Endodermal cell (in vitro differentiated cells): ENCODE data around the gene SLC25A28. TPM values are rescaled to one million over a fixed set of nuclear protein-coding genes. Genes with fewer than 3 reads are reported as not detected.
A peak's percentile ranks its signal among the peaks of the same experiment; 100 is the strongest.

Experiments
- DNase-seq: peaks from one replicate; pipeline ENCODE4 v3.0.0-alpha.2; 2017
- H3K27ac ChIP-seq: 2 replicates; pipeline ENCODE4 v1.5.1; 2013; ENCODE audit warnings: mild to moderate bottlenecking, low read depth, low read length, moderate library complexity
- H3K27me3 ChIP-seq: 2 replicates; pipeline ENCODE4 v1.6.1; 2013; ENCODE audit warnings: mild to moderate bottlenecking, low read length, moderate library complexity; ENCODE audit not compliant: insufficient read depth, control insufficient read depth, poor library complexity, severe bottlenecking
- H3K36me3 ChIP-seq: 2 replicates; pipeline ENCODE4 v1.7.0; 2013; ENCODE audit warnings: mild to moderate bottlenecking, low read length, moderate library complexity; ENCODE audit not compliant: control insufficient read depth, insufficient read depth
- H3K4me1 ChIP-seq: one replicate; pipeline ENCODE4 v1.7.0; 2013; ENCODE audit warnings: low read length; ENCODE audit not compliant: control insufficient read depth, insufficient read depth
- H3K4me3 ChIP-seq: 2 replicates; pipeline ENCODE4 v1.5.1; 2013; ENCODE audit warnings: mild to moderate bottlenecking, low read length, moderate library complexity
- H3K9ac ChIP-seq: 2 replicates; pipeline ENCODE4 v1.6.1; 2013; ENCODE audit warnings: mild to moderate bottlenecking, low read length, moderate library complexity; ENCODE audit not compliant: poor library complexity, severe bottlenecking; ENCODE audit errors: extremely low read depth
- H3K9me3 ChIP-seq: 2 replicates; pipeline ENCODE4 v1.6.1; 2013; ENCODE audit warnings: mild to moderate bottlenecking, low read length, moderate library complexity; ENCODE audit not compliant: control insufficient read depth
- H3K27ac Mint-ChIP-seq: 2 replicates; pipeline ENCODE4 v1.8.0; 2020; ENCODE audit warnings: mixed read lengths
- H3K27me3 Mint-ChIP-seq: 2 replicates; pipeline ENCODE4 v1.8.0; 2021; ENCODE audit warnings: mild to moderate bottlenecking, mixed read lengths; ENCODE audit not compliant: insufficient read depth
- H3K36me3 Mint-ChIP-seq: 2 replicates; pipeline ENCODE4 v1.8.0; 2020; ENCODE audit warnings: low read depth, mixed read lengths
- H3K4me1 Mint-ChIP-seq: 2 replicates; pipeline ENCODE4 v1.8.0; 2020; ENCODE audit warnings: mixed read lengths
- H3K4me3 Mint-ChIP-seq: 2 replicates; pipeline ENCODE4 v1.8.0; 2020; ENCODE audit warnings: mild to moderate bottlenecking, moderate library complexity, mixed read lengths
- H3K9me3 Mint-ChIP-seq: 2 replicates; pipeline ENCODE4 v1.8.0; 2020; ENCODE audit warnings: mild to moderate bottlenecking, mixed read lengths
- CTCF ChIP-seq: fragments of 200-600 bp; sonication (generic); conservative IDR thresholded peaks from 2 replicates; pipeline ENCODE4 v1.5.0; 2021; ENCODE audit warnings: antibody characterized with exemption, mild to moderate bottlenecking
- WGBS, 2 experiments: methylation state at CpG; one replicate each; pipeline versions ENCODE4 v1.1.5 to v1.1.7; 2013; ENCODE audit warnings: missing lambda C conversion rate in 2 of 2, mixed read lengths in 1 of 2; ENCODE audit not compliant: insufficient coverage in 1 of 2, insufficient read length in 1 of 2; 5-methylcytosine and 5-hydroxymethylcytosine counted together
- long read RNA-seq, 4 experiments: library from polyadenylated mRNA in 2 of 4; library from RNA in 1 of 4; library from capped mRNA in 1 of 4; stranded (forward) in 3 of 4; unstranded in 1 of 4; transcript quantifications; one replicate each; pipeline ENCODE4 v2.0.0, GENCODE V29; 2020 to 2021; ENCODE audit warnings: inconsistent platforms in 1 of 4
- polyA plus RNA-seq, 2 experiments: library from polyadenylated mRNA; stranded (reverse); fragments of 50-300 nt; gene quantifications; one replicate each; pipeline ENCODE4 v1.2.3, GENCODE V29; 2013
- total RNA-seq, 2 donors: library from RNA; stranded (reverse); fragmentation: NEBNext Ultra II Directional in 1 of 2; extraction: Animal tissue kit (Norgen Biotek cat#: 25700) in 1 of 2; gene quantifications; 2 replicates in 1 of 2; 3 replicates in 1 of 2; pipeline ENCODE4 v1.2.1, GENCODE V29; 2021

SLC25A28 gene
- total RNA-seq, result 10 to 100 TPM; 20.4 to 30.0 TPM
- 38.9 TPM for polyA plus RNA-seq (2013, experiment 1 of 2)
- polyA plus RNA-seq (2013, experiment 2 of 2), result 37.1 TPM
- long read RNA-seq, experiment 1, transcript SLC25A28-201 (4 exons, 1,451 nt), result major isoform, 5 of 11 reads
- long read RNA-seq, experiment 1, partial matches to known transcripts, result 5 of 11 reads
- long read RNA-seq, experiment 1, other reads (novel, unspliced or antisense), result 1 of 11 reads
- long read RNA-seq, experiment 2, transcript SLC25A28-201 (4 exons, 1,451 nt), result major isoform, 22 of 45 reads
- long read RNA-seq, experiment 2, partial matches to known transcripts, result 1 of 45 reads
- long read RNA-seq, experiment 2, other reads (novel, unspliced or antisense), result 19 of 45 reads
- long read RNA-seq, experiment 3, partial matches to known transcripts, result 0 of 2 reads
- long read RNA-seq, experiment 3, other reads (novel, unspliced or antisense), result 2 of 2 reads
- long read RNA-seq, experiment 4, partial matches to known transcripts, result 1 of 1 reads
- long read RNA-seq, experiment 4, other reads (novel, unspliced or antisense), result 0 of 1 reads

GRCh38 chr10:99619851-99620710 is at the start of gene SLC25A28:
Gene SLC25A28 (minus strand): TSS chr10:99620439. CDS start chr10:99620335, 104 bp downstream.
- H3K4me1 ChIP-seq, result peaks cover 3% of the 10 kb centered on the region
- Mint-ChIP-seq H3K27me3 (peaks cover 17% of the 10 kb centered on the region), H3K4me1 (peaks cover 28% of the 10 kb centered on the region), H3K9me3 (no peaks in the 10 kb centered on the region), H3K4me3 (peak within 1 kb of the TSS; percentile 73), H3K36me3 (no peaks in the 10 kb centered on the region), H3K27ac (peak within 1 kb of the TSS; percentile 94)
- peak within 1 kb of the TSS; percentile 95 for H3K4me3 ChIP-seq
- H3K27ac ChIP-seq, result peak within 1 kb of the TSS; percentile 97
- no peaks in the 10 kb centered on the region for H3K36me3 ChIP-seq
- DNase-seq, result peak; percentile 98
- H3K9me3 ChIP-seq, result no peaks in the 10 kb centered on the region
- peak within 1 kb of the TSS; percentile 82 for H3K9ac ChIP-seq
- TF ChIP-seq CTCF, result no peak
- WGBS, 2 experiments, result 0% methylated on average over 33 to 64 of the region's 75 CpGs
- no peaks in the 10 kb centered on the region for H3K27me3 ChIP-seq

- Histone ChIP-seq H3K36me3 (peaks cover 55% of the 10 kb centered on the region), H3K4me3 (no peak overlapping the region), H3K27me3 (no peaks in the 10 kb centered on the region), H3K9ac (no peak overlapping the region), H3K27ac (no peak overlapping the region), H3K9me3 (no peaks in the 10 kb centered on the region), H3K4me1 (no peaks in the 10 kb centered on the region)
- Mint-ChIP-seq H3K4me1 (no peaks in the 10 kb centered on the region), H3K9me3 (no peaks in the 10 kb centered on the region), H3K27ac (no peak overlapping the region), H3K27me3 (no peaks in the 10 kb centered on the region), H3K4me3 (no peak overlapping the region), H3K36me3 (peaks cover 23% of the 10 kb centered on the region)
- WGBS, 2 experiments, result 90 to 100% methylated on average over 3 to 4 of the region's 4 CpGs
- no peak for DNase-seq
- no peak for TF ChIP-seq CTCF
Measured at GRCh38 chr10:99667108-99667751, 47.0 kb upstream of the SLC25A28 start.

GRCh38 chr10:99665304-99665703 is 45.1 kb upstream of the SLC25A28 start:
- no peak overlapping the region for H3K9ac ChIP-seq
- no peak for DNase-seq
- peaks cover under 1% of the 10 kb centered on the region for H3K4me1 Mint-ChIP-seq
- H3K27ac Mint-ChIP-seq, result no peak overlapping the region
- peaks cover 3% of the 10 kb centered on the region for H3K4me1 ChIP-seq
- H3K9me3 Mint-ChIP-seq, result no peaks in the 10 kb centered on the region
- no peak for TF ChIP-seq CTCF
- no peak overlapping the region for H3K4me3 ChIP-seq
- peaks cover 53% of the 10 kb centered on the region for H3K36me3 ChIP-seq
- no peak overlapping the region for H3K27ac ChIP-seq
- no peaks in the 10 kb centered on the region for H3K9me3 ChIP-seq
- WGBS, 2 experiments, result 96 to 97% methylated on average over 2 of the region's 2 CpGs
- H3K27me3 Mint-ChIP-seq, result no peaks in the 10 kb centered on the region
- no peak overlapping the region for H3K4me3 Mint-ChIP-seq
- no peaks in the 10 kb centered on the region for H3K27me3 ChIP-seq
- H3K36me3 Mint-ChIP-seq, result peaks cover 27% of the 10 kb centered on the region
